Stimulated activated CD4-positive, alpha-beta T cell treated with anti-CD3 and anti-CD28 coated beads, Interleukin-4, amount 100 ng/mL, for 24 hours (primary cell): ENCODE measurements around the gene ESCO1.

Experiments used
- DNase-seq: peaks from one replicate; pipeline ENCODE4 v3.0.0-alpha.2; 2020

ESCO1 gene

DNA sequence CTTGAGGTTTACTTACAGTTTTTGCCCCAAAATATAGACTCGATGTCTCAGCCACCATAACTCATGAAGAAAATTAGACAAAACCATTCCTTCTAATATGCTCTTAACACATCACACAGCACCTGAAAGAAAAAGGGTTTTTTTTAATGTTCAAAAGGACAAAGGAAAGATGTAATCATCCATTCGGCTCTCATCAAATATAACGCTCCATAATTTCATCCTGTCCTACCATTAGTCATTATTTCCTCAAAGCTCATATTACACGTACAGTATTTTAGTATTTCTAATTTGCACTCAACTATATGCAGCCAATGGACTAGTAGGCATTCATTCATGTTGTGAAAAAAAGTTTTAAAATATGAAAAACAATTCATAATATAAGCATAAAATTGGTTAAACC is 24.8 kb downstream of the ESCO1 start:
- no peak for DNase-seq

DNA sequence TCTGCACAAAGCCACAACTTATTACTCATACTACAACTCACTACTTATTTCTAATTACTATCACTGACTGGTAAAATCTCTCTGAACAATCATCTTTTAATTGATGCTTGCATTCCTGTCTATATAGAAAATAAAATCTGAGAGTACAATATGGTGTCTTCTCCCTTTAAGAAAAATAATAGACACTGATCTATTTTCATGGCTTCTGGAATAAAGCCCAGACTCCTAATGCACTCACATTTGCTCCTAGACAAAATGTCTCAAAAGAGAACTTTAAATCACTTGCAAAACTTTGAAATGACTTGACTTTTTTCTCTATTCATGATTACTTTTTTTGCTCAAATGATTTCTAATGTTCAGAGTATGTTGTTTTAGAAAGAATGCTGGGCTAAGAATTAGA is 28.7 kb downstream of the ESCO1 start:
- DNase-seq = no peak

DNA sequence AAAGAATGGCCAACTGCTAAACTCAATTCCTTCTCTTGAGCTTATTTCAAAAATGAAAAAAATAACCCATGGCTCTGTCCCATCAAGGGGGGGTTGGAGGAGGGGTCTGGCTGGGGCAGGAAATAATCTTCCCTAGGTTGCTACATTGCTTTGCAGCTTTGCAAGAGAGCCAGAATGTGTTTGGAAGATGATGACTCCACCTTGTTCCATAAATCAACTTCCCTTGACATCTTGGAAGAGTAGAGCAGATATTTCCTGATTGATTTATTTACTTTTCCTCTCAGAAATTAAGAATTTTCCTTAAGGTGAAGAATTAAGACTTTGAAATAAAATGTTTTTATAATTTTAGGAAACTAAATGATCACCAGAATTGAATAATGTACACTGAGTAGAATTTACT is 41.3 kb downstream of the ESCO1 start:
- DNase-seq = no peak

DNA sequence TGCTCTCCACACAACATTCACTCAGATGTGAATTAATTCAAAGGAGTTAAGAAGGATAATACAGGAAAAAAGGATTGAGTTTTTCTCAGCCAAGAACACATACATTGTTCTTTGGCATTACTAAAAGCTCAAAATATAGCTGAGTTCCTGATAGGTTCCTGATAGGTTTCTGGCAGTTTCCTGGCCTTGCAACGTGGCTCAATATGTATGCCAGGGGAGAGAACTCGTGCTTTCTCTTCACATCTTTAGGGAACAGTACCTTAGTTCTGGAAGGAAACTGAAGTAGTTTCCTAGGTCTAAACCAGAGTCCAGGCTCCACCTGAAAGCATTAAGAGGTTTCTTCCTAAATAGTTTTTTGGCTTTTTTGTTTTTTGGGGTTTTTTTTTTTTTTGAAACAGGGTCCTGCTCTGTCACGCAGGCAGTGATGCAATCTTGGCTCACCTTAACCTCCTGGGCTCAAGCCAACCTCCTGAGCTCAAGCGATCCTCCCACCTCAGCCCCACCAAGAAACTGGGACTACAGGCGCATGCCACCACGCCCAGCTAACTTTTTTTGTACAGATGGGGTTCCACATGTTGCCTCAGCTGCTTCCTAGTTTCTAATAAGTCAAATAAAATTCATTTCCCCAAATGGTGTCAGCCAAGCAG is 42.8 kb downstream of the ESCO1 start:
- no peak for DNase-seq

DNA sequence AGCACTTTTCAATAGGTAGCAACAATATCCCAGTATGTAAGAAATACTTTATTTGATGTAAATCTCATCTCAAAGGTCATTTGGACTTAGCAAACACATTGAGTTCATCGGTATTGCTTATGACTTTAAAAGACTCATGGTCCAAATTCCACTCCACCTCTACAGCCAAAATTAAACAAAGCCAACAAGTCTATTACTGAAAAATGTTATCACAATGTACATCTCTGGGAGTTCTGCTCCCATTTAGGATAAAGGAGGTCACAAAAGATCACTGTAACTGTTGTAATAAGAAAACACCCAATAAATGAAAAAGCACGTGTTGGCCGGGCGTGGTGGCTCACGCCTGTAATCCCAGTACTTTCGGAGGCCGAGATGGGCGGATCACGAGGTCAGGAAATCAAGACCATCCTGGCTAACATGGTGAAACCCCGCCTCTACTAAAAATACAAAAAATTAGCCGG is 50.0 kb downstream of the ESCO1 start:
- DNase-seq = no peak

DNA sequence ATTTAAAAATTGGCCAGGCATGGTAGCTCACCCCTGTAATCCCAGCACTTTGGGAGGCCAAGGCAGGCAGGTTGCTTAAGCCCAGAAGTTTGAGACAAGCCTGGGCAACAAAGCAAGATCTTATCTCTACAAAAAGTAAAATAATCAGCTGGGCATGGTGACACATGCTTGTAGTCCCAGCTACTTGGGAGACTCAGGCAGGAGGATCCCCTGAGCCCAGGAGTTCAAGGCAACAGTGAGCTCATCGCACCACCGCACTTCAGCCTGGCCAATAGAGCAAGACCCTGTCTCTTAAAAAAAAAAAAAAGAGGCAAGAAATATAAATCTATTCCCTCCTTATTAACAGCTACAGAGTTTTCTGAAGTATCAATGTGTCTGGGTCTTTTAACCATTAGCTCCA is 51.9 kb downstream of the ESCO1 start:
- DNase-seq = no peak

DNA sequence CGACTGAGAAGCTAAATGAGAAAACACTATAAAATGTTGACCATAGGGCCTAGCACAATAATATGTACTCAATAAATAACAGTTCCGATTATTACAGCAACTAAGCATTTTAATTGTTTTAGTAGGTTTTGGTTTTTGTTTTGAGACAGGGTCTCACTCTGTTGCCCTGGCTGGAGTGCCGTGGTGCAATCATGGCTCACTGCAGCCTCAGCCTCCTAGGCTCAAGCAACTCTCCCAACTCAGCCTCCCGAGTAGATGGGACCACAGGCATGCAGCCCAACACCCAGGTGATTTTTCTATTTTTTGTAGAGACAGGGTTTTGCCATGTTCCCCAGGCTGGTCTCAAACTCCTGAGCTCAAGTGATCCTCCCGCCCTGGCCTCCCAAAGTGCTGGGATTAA is 54.1 kb downstream of the ESCO1 start:
- DNase-seq = no peak

DNA sequence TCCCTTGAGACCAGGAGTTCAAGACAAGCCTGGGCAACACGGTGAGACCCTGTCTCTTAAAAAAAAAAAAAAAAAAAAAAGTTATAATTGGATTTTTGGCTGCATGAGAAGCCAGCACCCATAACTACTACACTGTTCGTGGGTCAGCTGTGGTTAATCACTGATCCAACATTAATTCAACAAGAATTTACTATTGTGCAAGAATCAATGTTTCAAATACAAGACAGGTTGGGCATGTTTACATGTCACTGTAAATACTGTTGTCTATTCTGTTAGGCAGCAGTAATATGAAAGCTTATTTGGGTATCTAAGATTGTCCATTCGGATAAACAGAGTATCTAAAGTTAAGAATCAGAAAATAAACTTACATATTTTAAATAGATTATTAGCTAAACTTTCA is 62.3 kb downstream of the ESCO1 start:
- no peak for DNase-seq

DNA sequence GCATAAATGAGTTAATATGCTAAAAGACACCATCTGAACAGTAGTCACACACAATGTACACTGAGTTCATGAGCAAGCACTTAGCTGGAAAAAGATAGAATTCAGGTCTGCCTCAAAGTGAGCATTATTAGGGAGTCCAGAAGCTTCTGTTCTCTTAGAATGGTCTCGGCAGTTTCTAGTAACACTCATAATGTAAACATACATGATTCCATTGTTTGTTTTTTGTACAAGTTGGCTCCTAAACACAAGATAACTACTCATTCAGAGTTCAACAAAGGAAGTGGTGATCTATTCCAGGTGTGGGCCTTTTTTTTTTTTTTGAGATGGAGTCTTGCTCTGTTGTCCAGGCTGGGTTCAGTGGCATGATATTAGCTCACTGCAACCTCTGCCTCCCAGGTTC is 66.2 kb downstream of the ESCO1 start:
- DNase-seq = no peak

DNA sequence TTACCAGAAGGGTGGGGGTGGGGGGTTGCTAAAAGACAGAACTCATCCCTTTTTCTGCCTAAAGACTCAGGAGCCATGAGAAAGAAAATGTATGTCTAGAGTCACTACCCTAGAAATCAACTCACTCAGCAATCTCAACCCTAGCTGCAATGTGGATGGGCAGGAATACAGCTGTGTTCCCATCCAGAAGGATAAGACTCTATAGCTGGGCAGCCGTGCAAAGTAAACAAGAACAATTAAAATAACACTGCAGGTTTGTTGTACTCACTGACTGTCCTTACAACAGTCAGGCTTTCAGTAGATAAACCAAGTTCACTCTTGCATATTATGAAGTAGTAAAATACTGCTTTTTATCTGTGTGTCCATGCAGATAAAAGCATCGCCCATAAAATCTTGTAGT is 74.0 kb downstream of the ESCO1 start:
- DNase-seq = no peak

DNA sequence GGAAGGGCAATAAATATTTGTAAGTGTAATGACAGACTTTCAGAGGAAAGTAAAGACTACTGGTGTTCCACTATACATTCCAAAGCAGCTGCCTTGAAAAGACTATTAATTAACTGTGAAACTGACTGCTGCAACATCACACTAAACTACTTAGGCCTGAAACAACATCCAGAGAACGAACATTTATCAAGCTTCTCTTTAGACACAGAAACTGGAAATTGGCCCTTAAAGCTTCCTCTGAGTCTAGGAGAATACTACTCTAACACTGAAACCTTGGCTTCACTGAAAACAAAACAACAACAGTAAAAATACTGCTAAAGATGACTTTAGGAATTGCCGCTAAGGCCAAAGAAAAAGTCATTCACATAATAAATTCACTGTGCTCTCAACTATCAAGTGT is 74.6 kb downstream of the ESCO1 start:
- DNase-seq = no peak

DNA sequence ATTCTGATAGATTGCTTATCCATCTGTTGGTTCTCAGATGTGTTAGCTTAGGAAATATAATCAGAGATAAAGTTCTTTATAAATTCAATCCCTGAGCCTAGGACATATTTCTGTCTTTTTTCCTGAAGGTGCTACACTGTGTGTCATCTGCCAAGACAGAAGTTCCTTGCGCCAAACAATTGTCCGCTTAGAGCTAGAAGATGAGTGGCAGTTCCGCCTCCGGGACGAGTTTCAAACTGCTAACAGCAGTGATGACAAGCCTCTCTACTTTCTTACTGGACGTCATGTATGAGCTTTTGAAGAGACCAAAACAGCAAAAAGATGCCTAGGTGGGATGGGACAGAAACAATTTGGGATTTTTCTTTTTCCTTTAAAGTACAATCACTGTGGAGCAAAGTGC is 78.0 kb downstream of the ESCO1 start:
- DNase-seq = no peak

DNA sequence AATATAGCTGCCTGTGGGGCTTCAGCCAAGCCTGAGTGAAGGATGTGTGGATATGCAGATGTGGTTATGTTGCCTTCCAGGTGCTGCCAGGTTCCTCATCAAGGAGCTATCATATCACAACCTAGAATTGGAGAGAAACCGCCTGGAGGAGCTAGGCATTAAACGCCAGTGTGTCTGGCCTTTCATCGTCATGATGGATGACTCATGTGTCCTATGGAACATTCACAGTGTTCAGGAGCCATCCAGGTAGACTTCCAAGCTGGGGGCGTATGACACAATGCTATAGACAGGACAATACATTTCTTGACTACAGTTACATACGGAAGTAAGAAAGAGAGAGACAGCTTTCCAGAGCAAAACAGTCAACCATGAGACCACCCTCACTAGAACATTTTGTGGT is 86.8 kb downstream of the ESCO1 start:
- DNase-seq = no peak

DNA sequence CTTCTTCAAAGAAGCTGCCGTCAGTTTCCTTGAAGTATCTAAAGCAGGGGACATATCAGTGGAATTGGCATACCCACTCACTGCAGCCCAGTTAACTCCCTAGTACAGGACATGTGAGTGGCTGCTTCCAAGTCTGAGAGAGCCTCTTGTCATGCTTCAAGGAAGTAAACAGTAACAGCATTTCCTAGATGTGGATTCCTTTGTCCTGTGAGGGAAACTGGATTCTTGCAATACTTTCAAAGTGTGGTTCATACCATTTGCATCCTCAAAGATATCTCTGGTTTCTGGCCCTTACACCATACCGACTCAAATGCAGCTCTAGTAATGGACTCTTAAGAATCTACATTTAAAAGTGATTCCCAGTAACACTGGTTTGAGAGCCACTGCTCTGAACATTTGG is 87.2 kb downstream of the ESCO1 start:
- DNase-seq = no peak

DNA sequence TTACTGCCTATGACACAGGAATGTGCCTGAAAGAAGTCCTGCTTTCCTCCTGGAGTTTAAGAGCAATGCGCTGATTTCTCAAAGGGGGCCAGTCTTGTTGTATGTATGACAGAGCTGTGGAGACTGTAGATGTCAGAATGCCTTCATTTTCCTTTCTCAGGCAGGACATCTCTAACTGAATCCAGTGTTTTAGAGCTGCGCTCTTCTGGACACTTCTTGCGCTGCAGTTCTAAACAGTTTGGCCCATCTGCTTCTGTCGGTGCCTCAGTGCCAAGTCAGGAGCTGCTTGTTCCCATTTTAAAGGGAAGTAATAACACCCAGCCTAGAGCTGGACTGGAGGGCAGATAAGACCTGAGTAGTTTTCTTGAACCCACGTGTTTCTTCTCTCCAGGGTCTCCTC is 91.4 kb downstream of the ESCO1 start:
- no peak for DNase-seq

DNA sequence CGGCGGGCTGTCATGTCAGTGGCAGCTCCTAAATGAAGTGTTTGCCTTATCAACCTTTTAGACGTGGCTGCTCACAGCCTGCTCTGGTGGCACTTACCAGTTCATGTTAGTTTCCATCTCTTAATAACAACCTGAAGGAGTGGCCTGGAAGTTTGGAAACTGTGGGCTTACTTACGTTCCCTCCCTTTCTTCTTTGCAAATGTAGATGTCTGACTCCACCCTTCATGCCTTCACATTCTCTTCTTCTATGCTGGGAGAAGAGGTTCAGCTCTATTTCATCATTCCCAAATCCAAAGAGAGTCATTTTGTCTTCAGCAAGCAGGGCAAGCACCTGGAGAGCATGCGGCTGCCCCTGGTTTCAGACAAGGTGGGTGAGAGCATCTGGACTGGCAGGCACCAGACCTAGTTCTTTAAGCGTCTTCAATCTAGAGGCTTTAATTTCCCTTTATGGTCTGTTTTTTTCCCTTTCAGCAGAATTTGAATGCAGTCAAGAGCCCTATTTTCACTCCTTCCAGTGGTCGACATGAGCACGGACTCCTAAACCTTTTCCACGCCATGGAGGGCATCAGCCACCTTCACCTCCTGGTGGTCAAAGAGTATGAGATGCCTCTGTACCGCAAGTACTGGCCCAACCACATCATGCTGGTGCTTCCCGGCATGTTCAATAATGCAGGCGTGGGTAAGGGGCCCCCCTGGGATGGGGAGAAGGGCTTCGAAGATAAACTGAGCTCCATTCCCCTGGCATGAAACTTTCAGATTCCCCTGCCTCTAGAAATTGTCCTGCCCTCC is 92.4 kb downstream of the ESCO1 start:
- DNase-seq = no peak

DNA sequence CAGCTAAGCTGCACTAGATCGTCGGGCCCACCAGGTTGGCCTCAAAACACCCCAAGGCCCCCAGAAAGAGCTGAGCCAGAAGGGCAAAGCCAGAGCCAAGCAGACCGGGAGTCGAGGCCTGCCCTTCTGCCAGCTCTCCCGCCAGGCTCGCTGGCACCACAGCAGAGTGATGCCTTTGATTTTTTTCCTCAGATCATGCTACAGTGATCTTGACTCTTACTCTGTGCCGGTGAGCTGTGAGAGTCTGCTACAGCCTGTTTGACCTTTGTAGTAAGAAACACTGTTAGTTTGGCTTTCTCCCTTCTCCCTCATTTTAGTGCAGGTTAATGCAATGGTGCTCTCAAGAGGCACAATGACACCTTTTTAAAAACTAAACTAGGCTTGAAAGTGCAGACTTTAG is 97.8 kb downstream of the ESCO1 start:
- DNase-seq = no peak

DNA sequence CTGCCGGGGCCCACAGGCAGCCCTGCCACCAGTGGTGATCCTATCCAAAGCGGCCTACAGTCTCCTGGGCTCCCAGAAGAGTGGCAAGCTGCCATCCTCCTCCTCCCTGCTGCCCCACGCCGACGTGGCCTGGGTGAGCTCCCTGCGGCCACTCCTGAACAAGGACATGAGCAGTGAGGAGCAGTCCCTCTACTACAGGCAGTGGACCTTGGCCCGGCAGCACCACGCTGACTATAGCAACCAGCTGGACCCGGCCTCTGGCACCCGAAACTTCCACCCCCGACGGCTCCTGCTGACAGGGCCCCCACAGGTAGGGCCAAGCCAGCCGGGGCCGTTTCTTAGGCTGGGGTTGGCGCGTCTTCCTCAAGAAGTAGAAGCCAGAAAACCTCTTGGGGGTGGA is 100.5 kb downstream of the ESCO1 start:
- DNase-seq = no peak

DNA sequence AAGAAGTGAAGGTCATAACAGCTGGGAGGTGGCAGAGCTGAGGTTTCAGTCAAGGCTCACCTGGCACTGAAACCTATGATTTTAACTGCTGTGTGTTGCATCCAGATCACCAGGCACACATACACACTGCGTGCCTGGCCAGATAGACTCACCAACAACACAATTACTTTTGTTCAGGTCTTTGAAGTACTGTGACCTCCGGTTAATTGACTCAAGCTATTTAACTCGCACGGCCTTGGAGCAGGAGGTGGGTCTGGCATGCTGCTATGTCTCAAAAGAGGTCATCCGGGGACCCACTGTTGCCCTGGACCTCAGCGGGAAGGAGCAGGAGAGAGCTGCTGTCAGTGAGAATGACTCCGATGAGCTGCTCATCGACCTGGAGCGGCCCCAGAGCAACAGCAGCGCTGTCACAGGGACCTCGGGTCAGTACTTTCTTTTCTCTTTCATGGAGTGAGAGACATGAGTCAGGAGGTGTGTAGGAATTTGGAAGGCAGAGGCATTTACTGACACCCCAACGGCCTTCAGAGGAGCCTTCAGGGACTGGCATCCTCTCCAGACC is 104.1 kb downstream of the ESCO1 start:
- no peak for DNase-seq

DNA sequence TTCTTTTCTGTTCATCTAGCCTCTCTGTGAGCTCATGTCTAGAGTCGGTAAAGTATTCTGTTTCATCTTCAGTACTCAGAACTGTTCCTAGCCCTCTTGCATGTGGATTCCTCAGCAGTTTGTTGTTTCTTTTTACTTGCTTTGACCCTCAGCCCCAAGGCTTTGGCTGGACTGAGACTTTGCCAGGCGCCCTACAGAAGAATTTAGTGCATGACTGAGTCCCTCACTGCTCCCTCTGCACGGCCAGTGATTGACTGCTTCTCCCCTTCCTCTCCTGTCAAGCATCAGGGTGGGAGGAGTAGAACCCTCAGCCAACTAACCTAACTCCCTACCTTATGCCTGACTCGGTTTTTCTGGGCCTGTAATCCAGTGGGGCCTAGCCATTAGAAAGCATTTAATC is 109.8 kb downstream of the ESCO1 start:
- DNase-seq = no peak

DNA sequence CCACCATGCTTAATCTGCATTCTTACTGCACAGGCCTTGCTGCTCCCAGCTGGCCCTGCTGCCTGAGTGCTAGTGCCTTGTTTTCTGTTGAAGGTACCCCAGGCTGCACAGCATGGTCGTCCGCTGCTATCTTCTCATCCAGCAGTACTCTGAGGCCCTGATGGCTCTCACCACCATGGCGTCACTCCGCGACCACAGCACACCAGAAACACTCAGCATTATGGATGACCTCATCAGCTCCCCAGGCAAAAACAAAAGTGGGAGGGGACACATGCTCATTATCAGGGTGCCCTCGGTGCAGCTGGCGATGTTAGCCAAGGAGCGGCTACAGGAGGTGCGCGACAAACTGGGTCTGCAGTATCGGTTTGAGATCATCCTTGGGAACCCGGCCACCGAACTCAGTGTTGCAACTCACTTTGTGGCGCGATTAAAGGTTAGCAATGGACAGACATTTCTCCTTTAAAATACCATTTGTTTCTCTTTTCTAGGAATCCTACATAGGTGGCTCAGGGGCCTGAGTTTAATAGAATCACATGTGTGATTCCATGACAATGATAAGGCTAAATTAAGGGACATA is 110.5 kb downstream of the ESCO1 start:
- no peak for DNase-seq

DNA sequence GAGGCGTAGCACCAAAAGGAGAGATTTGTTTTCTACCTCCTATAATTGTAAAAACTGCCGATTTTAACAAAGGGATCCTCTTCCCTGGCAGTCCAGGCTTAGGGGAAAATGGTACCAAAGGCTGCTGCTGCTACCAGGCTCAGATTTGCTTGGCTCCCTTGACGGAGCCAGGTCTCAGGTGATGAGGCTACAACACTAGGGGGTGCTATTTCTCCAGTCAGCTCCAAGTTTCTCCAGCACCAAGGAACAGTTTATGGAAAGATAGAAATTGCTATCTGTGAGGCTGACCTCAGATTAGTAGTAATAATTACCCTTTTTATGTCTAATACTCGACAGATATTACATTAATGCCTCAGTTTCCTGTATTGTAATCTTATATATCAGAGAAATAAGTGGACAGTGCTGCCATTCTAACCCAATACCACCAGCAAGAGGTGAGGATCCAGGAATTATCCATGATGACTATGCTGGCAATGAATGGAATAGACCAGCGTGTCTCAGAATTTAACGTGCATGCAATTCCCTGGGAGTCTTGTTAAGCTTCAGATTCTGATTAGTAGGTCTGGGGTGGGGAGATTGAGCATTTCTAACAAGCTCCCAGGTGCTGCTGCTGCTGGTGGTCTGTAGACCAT is 111.3 kb downstream of the ESCO1 start:
- peak; percentile 19 for DNase-seq

DNA sequence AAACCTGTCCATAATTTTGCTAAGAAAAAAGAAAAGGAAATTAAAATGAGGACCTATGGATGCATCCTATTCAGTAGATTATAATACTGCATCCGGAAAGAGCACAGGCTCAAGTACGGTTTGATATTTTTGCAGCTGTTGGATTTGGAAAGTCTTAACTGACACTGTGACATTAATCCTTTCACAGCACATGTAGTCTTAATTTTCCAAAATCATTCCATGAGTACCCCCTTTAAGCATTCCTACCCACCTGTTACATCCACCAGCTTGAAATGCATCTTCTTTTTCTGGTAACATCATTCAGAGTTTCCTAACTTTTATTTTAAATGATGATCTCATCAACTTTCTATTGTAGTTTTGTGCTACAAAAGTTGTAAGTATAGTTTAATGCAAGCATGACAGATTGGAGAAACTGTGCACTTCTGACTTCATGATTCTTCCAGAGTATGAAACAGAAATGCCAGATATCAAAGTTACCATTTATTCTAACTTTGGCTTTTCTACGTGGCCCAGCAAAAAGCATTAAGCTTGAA is 113.5 kb downstream of the ESCO1 start:
- DNase-seq = no peak
